Neutrophil (primary cell): Measurements from ENCODE around the gene ZBTB48.

Experiments used
- H3K27ac ChIP-seq: fragments of 200-600 bp; sonication (generic); 2 replicates; pipeline ENCODE4 v1.5.1; 2016; ENCODE audit warnings: mild to moderate bottlenecking, moderate library complexity
- H3K27me3 ChIP-seq: fragments of 200-600 bp; sonication (generic); 2 replicates; pipeline ENCODE4 v1.6.0; 2016; ENCODE audit warnings: mild to moderate bottlenecking
- H3K36me3 ChIP-seq: fragments of 200-600 bp; sonication (generic); 2 replicates; pipeline ENCODE4 v1.5.1; 2017
- H3K4me1 ChIP-seq, 2 experiments: fragments of 200-600 bp in 1 of 2; sonication (generic) in 1 of 2; 1 replicate in 1 of 2; 2 replicates in 1 of 2; pipeline versions ENCODE4 v1.5.1 to v1.6.1; 2013 to 2016; ENCODE audit warnings: low read depth in 1 of 2, low read length in 1 of 2, mild to moderate bottlenecking in 1 of 2, moderate library complexity in 1 of 2; ENCODE audit not compliant: control insufficient read depth in 1 of 2, insufficient read depth in 1 of 2
- H3K4me3 ChIP-seq, 2 experiments: fragments of 200-600 bp in 1 of 2; sonication (generic) in 1 of 2; 1 replicate in 1 of 2; 2 replicates in 1 of 2; pipeline ENCODE4 v1.5.1; 2013 to 2016; ENCODE audit warnings: low read depth in 1 of 2, low read length in 1 of 2, mild to moderate bottlenecking in 1 of 2, moderate library complexity in 1 of 2
- H3K9me3 ChIP-seq: fragments of 200-600 bp; sonication (generic); 2 replicates; pipeline ENCODE4 v1.5.1; 2016
- CTCF ChIP-seq: fragments of 200-600 bp; sonication (generic); IDR thresholded peaks from 2 replicates; pipeline ENCODE4 v1.5.1; 2016; ENCODE audit warnings: antibody characterized with exemption

ZBTB48 gene

DNA sequence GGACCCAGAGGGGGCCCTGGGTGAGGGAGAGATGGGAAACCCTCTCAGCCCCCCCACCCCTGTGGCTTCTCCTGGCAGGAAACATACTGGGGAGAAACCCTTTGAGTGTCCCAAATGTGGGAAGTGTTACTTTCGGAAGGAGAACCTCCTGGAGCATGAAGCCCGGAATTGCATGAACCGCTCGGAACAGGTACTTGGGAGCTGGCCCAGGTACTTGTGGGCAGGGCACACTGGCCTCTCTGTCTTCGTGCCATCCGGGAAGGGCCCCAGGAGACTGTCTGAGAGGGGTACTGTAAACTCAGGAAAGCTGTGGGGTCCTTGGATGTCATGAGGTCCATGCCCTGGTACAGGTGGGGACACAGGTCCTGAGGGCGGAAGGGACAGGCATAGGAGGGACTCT is 6.0 kb downstream of the ZBTB48 start:
- Histone ChIP-seq H3K4me3 (no peak overlapping the region), H3K27me3 (no peaks in the 10 kb centered on the region), H3K4me1 (peaks cover 32 to 38% of the 10 kb centered on the region in 2 experiments), H3K27ac (peak overlapping the region; percentile 44), H3K36me3 (peaks cover 69% of the 10 kb centered on the region), H3K9me3 (no peaks in the 10 kb centered on the region)
- no peak for TF ChIP-seq CTCF

- Histone ChIP-seq H3K4me3 (no peak overlapping the region), H3K9me3 (no peaks in the 10 kb centered on the region), H3K4me1 (peaks cover 32 to 38% of the 10 kb centered on the region in 2 experiments), H3K27ac (no peak overlapping the region), H3K36me3 (peaks cover 74% of the 10 kb centered on the region), H3K27me3 (no peaks in the 10 kb centered on the region)
- no peak for TF ChIP-seq CTCF
Observed at GRCh38 chr1:6586404-6586816, 6.6 kb downstream of the ZBTB48 start.

GRCh38 chr1:6587261-6588005 is 7.6 kb downstream of the ZBTB48 start:
- peaks cover 84% of the 10 kb centered on the region for H3K36me3 ChIP-seq
- H3K4me3 ChIP-seq = no peak overlapping the region
- H3K9me3 ChIP-seq = no peaks in the 10 kb centered on the region
- peaks cover 32 to 38% of the 10 kb centered on the region in 2 experiments for H3K4me1 ChIP-seq
- TF ChIP-seq CTCF = no peak
- no peaks in the 10 kb centered on the region for H3K27me3 ChIP-seq
- H3K27ac ChIP-seq = peak overlapping the region; percentile 18

DNA sequence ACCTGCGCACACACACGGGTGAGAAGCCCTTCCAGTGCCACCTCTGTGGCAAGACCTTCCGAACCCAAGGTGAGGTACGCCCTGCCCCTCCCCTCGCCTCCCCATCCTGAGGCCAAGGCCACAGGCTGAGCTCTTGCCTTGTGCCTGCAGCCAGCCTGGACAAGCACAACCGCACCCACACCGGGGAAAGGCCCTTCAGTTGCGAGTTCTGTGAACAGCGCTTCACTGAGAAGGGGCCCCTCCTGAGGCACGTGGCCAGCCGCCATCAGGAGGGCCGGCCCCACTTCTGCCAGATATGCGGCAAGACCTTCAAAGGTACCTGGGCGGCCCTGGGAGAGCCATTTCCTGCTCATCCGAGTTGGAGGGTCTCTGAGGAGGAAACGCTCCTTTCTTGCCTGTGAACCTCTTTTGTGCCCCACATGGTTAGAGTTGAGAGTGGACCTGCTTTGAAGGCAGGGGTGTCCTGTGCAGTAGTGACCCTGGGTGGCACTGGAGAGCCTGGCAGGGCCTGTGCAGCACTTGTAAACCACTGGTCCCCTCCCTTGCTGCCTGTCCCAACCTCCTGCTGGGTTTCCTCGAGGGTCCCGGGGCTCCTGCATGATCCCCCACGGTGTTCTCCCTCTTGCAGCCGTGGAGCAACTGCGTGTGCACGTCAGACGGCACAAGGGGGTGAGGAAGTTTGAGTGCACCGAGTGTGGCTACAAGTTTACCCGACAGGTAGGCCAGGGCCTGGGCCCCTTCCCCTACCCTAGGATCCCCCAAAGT is 8.5 kb downstream of the ZBTB48 start:
- Histone ChIP-seq H3K4me1 (peaks cover 28 to 33% of the 10 kb centered on the region in 2 experiments), H3K36me3 (peaks cover 93% of the 10 kb centered on the region), H3K27ac (peak overlapping the region; percentile 18), H3K9me3 (no peaks in the 10 kb centered on the region), H3K27me3 (no peaks in the 10 kb centered on the region), H3K4me3 (no peak overlapping the region)
- TF ChIP-seq CTCF = no peak

DNA sequence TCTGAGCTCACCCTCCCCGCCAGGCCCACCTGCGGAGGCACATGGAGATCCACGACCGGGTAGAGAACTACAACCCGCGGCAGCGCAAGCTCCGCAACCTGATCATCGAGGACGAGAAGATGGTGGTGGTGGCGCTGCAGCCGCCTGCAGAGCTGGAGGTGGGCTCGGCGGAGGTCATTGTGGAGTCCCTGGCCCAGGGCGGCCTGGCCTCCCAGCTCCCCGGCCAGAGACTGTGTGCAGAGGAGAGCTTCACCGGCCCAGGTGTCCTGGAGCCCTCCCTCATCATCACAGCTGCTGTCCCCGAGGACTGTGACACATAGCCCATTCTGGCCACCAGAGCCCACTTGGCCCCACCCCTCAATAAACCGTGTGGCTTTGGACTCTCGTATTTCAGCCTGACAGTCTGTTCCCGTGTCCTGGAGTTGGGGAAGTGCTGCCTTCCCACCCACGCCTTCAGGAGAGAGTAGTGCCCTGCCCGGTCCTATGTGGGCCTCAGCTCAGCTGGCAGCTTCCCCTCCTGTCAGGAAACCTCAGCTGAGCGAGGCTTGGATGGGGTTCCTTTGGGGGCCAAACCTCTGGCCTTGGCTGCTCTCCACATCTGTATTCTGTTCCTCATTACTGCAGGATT is 9.2 kb downstream of the ZBTB48 start:
- no peaks in the 10 kb centered on the region for H3K9me3 ChIP-seq
- peaks cover 28 to 32% of the 10 kb centered on the region in 2 experiments for H3K4me1 ChIP-seq
- H3K4me3 ChIP-seq = no peak overlapping the region
- peaks cover 97% of the 10 kb centered on the region for H3K36me3 ChIP-seq
- peak overlapping the region; percentile 80 for H3K27ac ChIP-seq
- no peaks in the 10 kb centered on the region for H3K27me3 ChIP-seq
- no peak for TF ChIP-seq CTCF
